HEK293 (cell line): ENCODE data around the gene HOXC11.

Source experiments
- CTCF ChIA-PET: fragments of 350-600 bp; formaldehyde crosslinking; extraction: SDS; loops from one replicate; lab custom pipeline; 2021; ENCODE audit warnings: antibody characterized with exemption; lab: Yijun Ruan, JAX
- POLR2A ChIA-PET: fragments of 300-600 bp; formaldehyde crosslinking; extraction: SDS; loops from one replicate; lab custom pipeline; 2020; ENCODE audit warnings: antibody characterized with exemption, inconsistent platforms; lab: Yijun Ruan, JAX
- H3K27ac ChIP-seq: fragments of 200-500 bp; sonication (Bioruptor generic); 2 replicates; pipeline ENCODE4 v1.5.1; 2014; ENCODE audit warnings: low read depth, low read length, control low read depth, inconsistent platforms; ENCODE audit errors: extremely low read depth
- H3K36me3 ChIP-seq, 2 experiments: fragments of 200-500 bp in 1 of 2; sonication (Bioruptor generic) in 1 of 2; 1 replicate in 1 of 2; 2 replicates in 1 of 2; pipeline ENCODE4 v1.5.1; 2014 to 2017; ENCODE audit warnings: inconsistent platforms in 2 of 2, low read length in 2 of 2; ENCODE audit not compliant: control insufficient read depth in 2 of 2, insufficient read depth in 1 of 2
- H3K4me1 ChIP-seq: fragments of 200-500 bp; sonication (Bioruptor generic); 2 replicates; pipeline ENCODE4 v1.5.1; 2014; ENCODE audit warnings: mild to moderate bottlenecking, low read length, inconsistent platforms; ENCODE audit not compliant: control insufficient read depth, insufficient read depth
- H3K4me3 ChIP-seq: 2 replicates; pipeline ENCODE4 v1.5.1; 2011; ENCODE audit warnings: low read depth, mild to moderate bottlenecking, control low read depth, low read length, moderate library complexity
- H3K9me3 ChIP-seq: fragments of 200-500 bp; sonication (Bioruptor generic); 2 replicates; pipeline ENCODE4 v1.5.1; 2014; ENCODE audit warnings: low read depth, low read length, inconsistent platforms; ENCODE audit not compliant: control insufficient read depth, insufficient read depth
- KLF1 ChIP-seq: fragments of 450-650 bp; formaldehyde crosslinking; IDR thresholded peaks from 2 replicates; pipeline ENCODE4 v1.5.1; 2016; ENCODE audit warnings: missing biosample characterization, missing genetic modification characterization
- PRDM6 ChIP-seq: fragments of 450-650 bp; formaldehyde crosslinking; IDR thresholded peaks from 2 replicates; pipeline ENCODE4 v1.5.1; 2017; ENCODE audit warnings: missing biosample characterization, missing genetic modification characterization
- SP3 ChIP-seq: fragments of 450-650 bp; formaldehyde crosslinking; IDR thresholded peaks from 2 replicates; pipeline ENCODE4 v1.5.1; 2016; ENCODE audit warnings: missing biosample characterization, missing genetic modification characterization
- TRIM28 ChIP-seq: IDR thresholded peaks from 2 replicates; pipeline ENCODE4 v1.6.1; 2011; ENCODE audit warnings: low read length, control low read depth, borderline replicate concordance
- ZNF138 ChIP-seq: fragments of 450-650 bp; formaldehyde crosslinking; IDR thresholded peaks from 2 replicates; pipeline ENCODE4 v1.5.1; 2016; ENCODE audit warnings: missing biosample characterization, missing genetic modification characterization, borderline replicate concordance
- ZNF280C ChIP-seq: fragments of 450-650 bp; formaldehyde crosslinking; IDR thresholded peaks from 2 replicates; pipeline ENCODE4 v1.5.1; 2016; ENCODE audit warnings: missing biosample characterization, missing genetic modification characterization
- ZNF426 ChIP-seq: fragments of 450-650 bp; formaldehyde crosslinking; IDR thresholded peaks from 2 replicates; pipeline ENCODE4 v1.5.1; 2017; ENCODE audit warnings: missing biosample characterization, missing genetic modification characterization, mild to moderate bottlenecking, inconsistent platforms, moderate library complexity
- ZNF449 ChIP-seq: fragments of 450-650 bp; formaldehyde crosslinking; IDR thresholded peaks from 2 replicates; pipeline ENCODE4 v1.5.1; 2017; ENCODE audit warnings: missing biosample characterization, mild to moderate bottlenecking, missing genetic modification characterization, moderate library complexity
- ZNF501 ChIP-seq: fragments of 450-650 bp; formaldehyde crosslinking; IDR thresholded peaks from 2 replicates; pipeline ENCODE4 v1.5.1; 2016; ENCODE audit warnings: missing biosample characterization, missing genetic modification characterization
- ZNF544 ChIP-seq: fragments of 450-650 bp; formaldehyde crosslinking; IDR thresholded peaks from 2 replicates; pipeline ENCODE4 v1.5.0; 2017; ENCODE audit warnings: missing biosample characterization, missing genetic modification characterization
- ZNF560 ChIP-seq: fragments of 450-650 bp; formaldehyde crosslinking; IDR thresholded peaks from 2 replicates; pipeline ENCODE4 v1.5.1; 2017; ENCODE audit warnings: missing biosample characterization, missing genetic modification characterization, borderline replicate concordance
- ZNF596 ChIP-seq: fragments of 450-650 bp; IDR thresholded peaks from 2 replicates; pipeline ENCODE4 v1.5.0; 2018; ENCODE audit warnings: missing biosample characterization, mild to moderate bottlenecking, missing genetic modification characterization, moderate library complexity
- ZNF600 ChIP-seq: fragments of 450-650 bp; formaldehyde crosslinking; IDR thresholded peaks from 2 replicates; pipeline ENCODE4 v1.5.1; 2016; ENCODE audit warnings: missing biosample characterization, missing genetic modification characterization
- ZNF623 ChIP-seq: fragments of 450-650 bp; formaldehyde crosslinking; IDR thresholded peaks from 2 replicates; pipeline ENCODE4 v1.5.1; 2016; ENCODE audit warnings: missing biosample characterization, missing genetic modification characterization
- ZNF837 ChIP-seq: fragments of 450-650 bp; formaldehyde crosslinking; IDR thresholded peaks from 2 replicates; pipeline ENCODE4 v1.5.1; 2016; ENCODE audit warnings: missing biosample characterization, missing genetic modification characterization
- ZSCAN18 ChIP-seq: fragments of 450-650 bp; formaldehyde crosslinking; IDR thresholded peaks from 2 replicates; pipeline ENCODE4 v1.5.1; 2016; ENCODE audit warnings: missing biosample characterization, missing genetic modification characterization
- ZSCAN4 ChIP-seq: fragments of 450-650 bp; formaldehyde crosslinking; IDR thresholded peaks from 2 replicates; pipeline ENCODE4 v1.5.1; 2017; ENCODE audit warnings: missing biosample characterization, missing genetic modification characterization
- ZSCAN5A ChIP-seq: fragments of 450-650 bp; formaldehyde crosslinking; IDR thresholded peaks from 2 replicates; pipeline ENCODE4 v1.5.1; 2016; ENCODE audit warnings: missing biosample characterization, missing genetic modification characterization

The HOXC11 gene

GRCh38 chr12:54004841-54005530, 32.1 kb downstream of the HOXC11 start:
- TF ChIP-seq ZNF596 (no peak), ZNF544 (tag by site-specific recombination) (no peak), ZSCAN18 (tag by site-specific recombination) (no peak), ZNF426 (tag by site-specific recombination) (no peak), ZNF560 (tag by site-specific recombination) (no peak), ZNF837 (tag by site-specific recombination) (no peak), ZSCAN4 (tag by site-specific recombination) (no peak), KLF1 (tag by site-specific recombination) (no peak), ZNF449 (no peak), SP3 (tag by site-specific recombination) (no peak), ZNF600 (no peak; the same call in 1 of the 2 replicates), ZSCAN5A (tag by site-specific recombination) (no peak), TRIM28 (no peak), ZNF280C (tag by site-specific recombination) (no peak), ZNF138 (tag by site-specific recombination) (no peak), ZNF623 (tag by site-specific recombination) (no peak), ZNF501 (tag by site-specific recombination) (no peak), PRDM6 (no peak)
- TF ChIP-seq, all 188 proteins: peak for 0
- POLR2A ChIA-PET, result no interaction called here
- Histone ChIP-seq H3K4me1 (peaks cover 32% of the 10 kb centered on the region), H3K27ac (no peak overlapping the region), H3K4me3 (no peak overlapping the region), H3K36me3 (peaks cover 8 to 15% of the 10 kb centered on the region in 2 experiments; a peak in 2 of 3 replicates), H3K9me3 (no peaks in the 10 kb centered on the region)
- CTCF ChIA-PET, result interaction anchor here (0.7 to 7.9 kb wide), 16 partner anchors 12 to 409 kb away, joined by 3 to 111 read pairs (median 6); partner anchors contain the start of genes HOXC10 and SMUG1
